Small intestine (tissue), 7 donors: ENCODE data around the gene PECR. TPM values are rescaled to one million over a fixed set of nuclear protein-coding genes. Genes with fewer than 3 reads are reported as not detected.

Source experiments
- DNase-seq, 2 donors: peaks; one replicate each; pipeline versions ENCODE4 v3.0.0 to v3.0.0-alpha.2; 2013
- FAIRE-seq: peaks from 2 replicates; lab custom pipeline; 2012; peaks lifted over from hg19 to GRCh38; lab: Jason Lieb, UNC
- H3K27ac ChIP-seq, 3 donors: one replicate each; pipeline ENCODE4 v1.5.1; 2013; ENCODE audit warnings: low read length in 2 of 3, mild to moderate bottlenecking in 2 of 3, control low read depth in 1 of 3, inconsistent platforms in 1 of 3, low read depth in 1 of 3, moderate library complexity in 1 of 3
- H3K27me3 ChIP-seq, 3 donors: one replicate each; pipeline ENCODE4 v1.6.1; 2013; ENCODE audit warnings: low read length in 3 of 3, inconsistent platforms in 1 of 3; ENCODE audit not compliant: control insufficient read depth in 3 of 3, insufficient read depth in 3 of 3
- H3K36me3 ChIP-seq, 3 donors: one replicate each; pipeline ENCODE4 v1.6.1; 2013; ENCODE audit warnings: low read length in 3 of 3, inconsistent platforms in 1 of 3, low read depth in 1 of 3, mild to moderate bottlenecking in 1 of 3, moderate library complexity in 1 of 3; ENCODE audit not compliant: control insufficient read depth in 3 of 3, insufficient read depth in 2 of 3
- H3K4me1 ChIP-seq, 3 donors: one replicate each; pipeline ENCODE4 v1.6.1; 2013; ENCODE audit warnings: low read length in 2 of 3, inconsistent platforms in 1 of 3, low read depth in 1 of 3, mild to moderate bottlenecking in 1 of 3, moderate library complexity in 1 of 3; ENCODE audit not compliant: control insufficient read depth in 3 of 3, insufficient read depth in 2 of 3
- H3K4me3 ChIP-seq, 3 donors: one replicate each; pipeline ENCODE4 v1.5.1; 2013; ENCODE audit warnings: low read length in 3 of 3, control low read depth in 1 of 3, inconsistent platforms in 1 of 3, low read depth in 1 of 3, mild to moderate bottlenecking in 1 of 3, moderate library complexity in 1 of 3
- H3K9me3 ChIP-seq, 2 donors: one replicate each; pipeline ENCODE4 v1.6.1; 2013; ENCODE audit warnings: low read depth in 1 of 2, low read length in 1 of 2; ENCODE audit not compliant: control insufficient read depth in 2 of 2, insufficient read depth in 1 of 2
- WGBS, 3 donors: extraction: QIAGEN DNeasy Blood & Tissue Kit; methylation state at CpG; one replicate each; pipeline ENCODE4 v1.1.7; 2013; 5-methylcytosine and 5-hydroxymethylcytosine counted together
- polyA plus RNA-seq, 4 donors: library from polyadenylated mRNA; stranded (reverse) in 3 of 4; unstranded in 1 of 4; fragments of 200-250 nt in 3 of 4; fragments of 120-200 nt in 1 of 4; gene quantifications; one replicate each; pipeline versions ENCODE4 v1.2.1 to v1.2.3, GENCODE V29; 2013
- donor health status: healthy with polysubstance abuse.
- donor health status: control.
- donor health status: control.
- donor health status: Bipolar disorder and iron deficiency.
- donor health status: healthy.

Gene PECR
- polyA plus RNA-seq, 4 donors: 22.3 to 68.8 (median 41.1) TPM

- H3K4me3 ChIP-seq: no peak overlapping the region
- 53 to 77% (median 75%) methylated on average over 1 of the region's 1 CpG for WGBS, 3 donors
- no peaks in the 10 kb centered on the region for H3K27me3 ChIP-seq
- no peak overlapping the region for H3K27ac ChIP-seq
- H3K9me3 ChIP-seq: no peaks in the 10 kb centered on the region
- H3K4me1 ChIP-seq: no peaks in the 10 kb centered on the region
- DNase-seq: no peak
- H3K36me3 ChIP-seq: peaks cover 2 to 19% (median 16%) of the 10 kb centered on the region in 3 donors
- FAIRE-seq: no peak
These were observed 16.9 kb downstream of the PECR start for GRCh38 chr2:216064665-216065064.

- DNase-seq (no peak), FAIRE-seq (no peak)
- Histone ChIP-seq H3K4me3 (no peak overlapping the region), H3K36me3 (peaks cover 2 to 19% (median 15%) of the 10 kb centered on the region in 3 donors), H3K4me1 (no peaks in the 10 kb centered on the region), H3K9me3 (no peaks in the 10 kb centered on the region), H3K27ac (no peak overlapping the region), H3K27me3 (no peaks in the 10 kb centered on the region)
- WGBS, 3 donors: 83 to 94% (median 86%) methylated on average over 2 of the region's 2 CpGs
These were observed 17.5 kb downstream of the PECR start for GRCh38 chr2:216064014-216064630.

- WGBS, 3 donors: 93 to 95% (median 94%) methylated on average over 5 of the region's 5 CpGs
- H3K36me3 ChIP-seq: peaks cover 0 to 12% (median 10%) of the 10 kb centered on the region in 3 donors
- H3K4me3 ChIP-seq: no peak overlapping the region
- no peak overlapping the region for H3K27ac ChIP-seq
- H3K9me3 ChIP-seq: no peaks in the 10 kb centered on the region
- DNase-seq (no peak), FAIRE-seq (no peak)
- H3K27me3 ChIP-seq: no peaks in the 10 kb centered on the region
- peaks cover 0 to 17% (median 0%) of the 10 kb centered on the region in 3 donors for H3K4me1 ChIP-seq
These were observed 22.3 kb downstream of the PECR start for GRCh38 chr2:216059233-216059834.

GRCh38 chr2:216057688-216058193 lies 23.9 kb downstream of the PECR start:
- Histone ChIP-seq H3K36me3 (peaks cover 0 to 12% (median 7%) of the 10 kb centered on the region in 3 donors), H3K9me3 (no peaks in the 10 kb centered on the region), H3K27me3 (no peaks in the 10 kb centered on the region), H3K4me3 (peak overlapping the region in 1 of 3 donors; percentile 11), H3K27ac (peak overlapping the region; percentile 78 to 95 (median 95)), H3K4me1 (peaks cover 0 to 17% (median 0%) of the 10 kb centered on the region in 3 donors)
- 10 to 44% (median 18%) methylated on average over 7 of the region's 7 CpGs for WGBS, 3 donors
- DNase-seq (peak; percentile 81 to 92), FAIRE-seq (no peak)

- H3K4me3 ChIP-seq: no peak overlapping the region
- no peaks in the 10 kb centered on the region for H3K27me3 ChIP-seq
- DNase-seq (peak; percentile 73 to 85), FAIRE-seq (no peak)
- H3K4me1 ChIP-seq: peaks cover 0 to 17% (median 0%) of the 10 kb centered on the region in 3 donors
- 8 to 29% (median 9%) methylated on average over 3 of the region's 3 CpGs for WGBS, 3 donors
- peak overlapping the region in 2 of 3 donors; percentile 73 to 78 for H3K27ac ChIP-seq
- H3K36me3 ChIP-seq: peaks cover 0 to 8% (median 5%) of the 10 kb centered on the region in 3 donors
- no peaks in the 10 kb centered on the region for H3K9me3 ChIP-seq
These were observed 24.9 kb downstream of the PECR start for GRCh38 chr2:216056739-216057138.

GRCh38 chr2:216055680-216056079 lies 25.9 kb downstream of the PECR start:
- Histone ChIP-seq H3K36me3 (peaks cover 0 to 8% (median 5%) of the 10 kb centered on the region in 3 donors), H3K9me3 (no peaks in the 10 kb centered on the region), H3K27me3 (no peaks in the 10 kb centered on the region), H3K4me3 (no peak overlapping the region), H3K27ac (no peak overlapping the region), H3K4me1 (peaks cover 0 to 17% (median 0%) of the 10 kb centered on the region in 3 donors)
- FAIRE-seq: no peak
- 90 to 94% (median 91%) methylated on average over 4 of the region's 4 CpGs for WGBS, 3 donors
- no peak for DNase-seq

- DNase-seq (no peak), FAIRE-seq (no peak)
- no peak overlapping the region for H3K4me3 ChIP-seq
- H3K4me1 ChIP-seq: peaks cover 0 to 5% (median 0%) of the 10 kb centered on the region in 3 donors
- no peaks in the 10 kb centered on the region for H3K27me3 ChIP-seq
- peaks cover 0 to 15% (median 2%) of the 10 kb centered on the region in 3 donors for H3K36me3 ChIP-seq
- H3K27ac ChIP-seq: no peak overlapping the region
- no peaks in the 10 kb centered on the region for H3K9me3 ChIP-seq
- 95 to 98% (median 97%) methylated on average over 2 of the region's 2 CpGs for WGBS, 3 donors
These were observed 29.2 kb downstream of the PECR start for GRCh38 chr2:216052420-216052819.

- WGBS, 3 donors: 92 to 95% (median 92%) methylated on average over 3 of the region's 3 CpGs
- Histone ChIP-seq H3K36me3 (peaks cover 0 to 18% (median 2%) of the 10 kb centered on the region in 3 donors), H3K4me1 (no peaks in the 10 kb centered on the region), H3K4me3 (no peak overlapping the region), H3K27me3 (no peaks in the 10 kb centered on the region), H3K27ac (no peak overlapping the region), H3K9me3 (no peaks in the 10 kb centered on the region)
- FAIRE-seq (no peak), DNase-seq (no peak)
These were observed 30.3 kb downstream of the PECR start for GRCh38 chr2:216051350-216051749.
